K562 (cell line): ENCODE measurements around the gene CTNNA3. TPM values are rescaled to one million over a fixed set of nuclear protein-coding genes. Genes with fewer than 3 reads are reported as not detected.
A peak's percentile ranks its signal among the peaks of the same experiment; 100 is the strongest.

Experiments
- ATAC-seq: fragments of 200-7000 bp; cut with Tn5 transposase; 3 replicates; pipeline ENCODE4 v1.9.1; 2020; ENCODE audit warnings: moderate library complexity
- BruUV-seq: library from RNA; stranded (reverse); fragments of 400-500 nt; replicated peaks from 2 replicates; lab custom pipeline; 2021; lab: Mats Ljungman, UMichigan
- CTCF ChIA-PET: fragments of 300-600 bp; formaldehyde crosslinking; extraction: SDS; loops from one replicate; lab custom pipeline; 2021; ENCODE audit warnings: low intra/inter-chr PET ratio; lab: Yijun Ruan, JAX
- POLR2A ChIA-PET: fragments of 300-600, 350-650 bp; sonication (Branson Sonifier 250); formaldehyde crosslinking; extraction: SDS; loops from one replicate; lab custom pipeline; 2021; ENCODE audit warnings: antibody characterized with exemption, inconsistent platforms; lab: Yijun Ruan, JAX
- DNase-seq, 4 experiments: peaks; one replicate each; pipeline versions ENCODE4 v3.0.0 to v3.0.0-alpha.2; 2011 to 2018; ENCODE audit warnings: low spot score in 3 of 4, mixed read lengths in 3 of 4; ENCODE audit errors: extremely low read depth in 1 of 4
- FAIRE-seq: peaks from 2 replicates; lab custom pipeline; 2011; peaks lifted over from hg19 to GRCh38; lab: Jason Lieb, UNC
- H2AFZ ChIP-seq: 2 replicates; pipeline ENCODE4 v1.6.0; 2011; ENCODE audit warnings: low read depth, low read length, control low read depth, inconsistent platforms
- H3K27ac ChIP-seq: fragments of 200-600 bp; 3 replicates; pipeline ENCODE4 v1.8.0; 2011; ENCODE audit warnings: low read depth, mild to moderate bottlenecking, control low read depth, inconsistent platforms, low read length, moderate library complexity, mixed read lengths; ENCODE audit errors: extremely low read depth
- H3K27me3 ChIP-seq, 2 experiments: fragments of 300-600 bp in 1 of 2; 2 replicates in 1 of 2; 3 replicates in 1 of 2; pipeline versions ENCODE4 v1.6.0 to v1.8.0; 2011; ENCODE audit warnings: inconsistent platforms in 2 of 2, low read length in 2 of 2, mild to moderate bottlenecking in 1 of 2, mixed read lengths in 1 of 2, moderate library complexity in 1 of 2; ENCODE audit not compliant: control insufficient read depth in 2 of 2, insufficient read depth in 2 of 2
- H3K36me3 ChIP-seq: fragments of 300-600 bp; 3 replicates; pipeline ENCODE4 v1.8.0; 2011; ENCODE audit warnings: mild to moderate bottlenecking, low read length, inconsistent platforms; ENCODE audit not compliant: control insufficient read depth, insufficient read depth
- H3K4me1 ChIP-seq, 2 experiments: fragments of 200-600 bp in 1 of 2; replicated peaks in 1 of 2; 2 replicates in 1 of 2; 3 replicates in 1 of 2; pipeline versions ENCODE4 v1.5.1 to v1.8.0; 2011; ENCODE audit warnings: inconsistent platforms in 2 of 2, low read length in 2 of 2, mild to moderate bottlenecking in 1 of 2, mixed read lengths in 1 of 2, moderate library complexity in 1 of 2; ENCODE audit not compliant: control insufficient read depth in 2 of 2, insufficient read depth in 2 of 2
- H3K4me2 ChIP-seq: 2 replicates; pipeline ENCODE4 v1.6.1; 2011; ENCODE audit warnings: low read length, control low read depth, inconsistent platforms, mixed read lengths; ENCODE audit not compliant: insufficient read depth
- H3K4me3 ChIP-seq: fragments of 200-600 bp; sonication (generic), shearing (Covaris generic); 2 replicates; pipeline ENCODE4 v1.5.1; 2016; ENCODE audit warnings: control low read depth, inconsistent platforms
- H3K79me2 ChIP-seq: fragments of 200-600 bp; 3 replicates; pipeline ENCODE4 v1.8.0; 2011; ENCODE audit warnings: low read length, inconsistent platforms; ENCODE audit not compliant: control insufficient read depth, insufficient read depth
- H3K9ac ChIP-seq, 2 experiments: 2 replicates each; pipeline versions ENCODE4 v1.6.0 to v1.6.1; 2011; ENCODE audit warnings: low read depth in 2 of 2, low read length in 2 of 2, control low read depth in 1 of 2, inconsistent platforms in 1 of 2, mild to moderate bottlenecking in 1 of 2, mixed read lengths in 1 of 2; ENCODE audit not compliant: insufficient read depth in 1 of 2
- H3K9me1 ChIP-seq: one replicate; pipeline ENCODE4 v1.6.0; 2011; ENCODE audit warnings: inconsistent platforms, mild to moderate bottlenecking, low read length, moderate library complexity; ENCODE audit not compliant: control insufficient read depth, insufficient read depth
- H3K9me3 ChIP-seq: replicated peaks from 2 replicates; pipeline ENCODE4 v1.5.1; 2011; ENCODE audit warnings: low read depth, low read length, inconsistent platforms; ENCODE audit not compliant: control insufficient read depth, insufficient read depth
- H4K20me1 ChIP-seq: replicated peaks from 2 replicates; pipeline ENCODE4 v1.6.1; 2011; ENCODE audit warnings: low read length, inconsistent platforms, mixed read lengths; ENCODE audit not compliant: control insufficient read depth, insufficient read depth
- C11orf30 ChIP-seq: fragments of 450-650 bp; IDR thresholded peaks from 2 replicates; pipeline ENCODE4 v1.6.1; 2016; ENCODE audit warnings: low read depth, mild to moderate bottlenecking
- DPF2 ChIP-seq: fragments of 450-650 bp; IDR thresholded peaks from 2 replicates; pipeline ENCODE4 v1.6.1; 2016
- JUN ChIP-seq, 2 experiments: sonication (generic) in 1 of 2; formaldehyde crosslinking in 1 of 2; IDR thresholded peaks; 2 replicates each; pipeline versions ENCODE4 v1.6.1 to v1.8.0; 2012 to 2022; ENCODE audit warnings: borderline replicate concordance in 2 of 2, mild to moderate bottlenecking in 2 of 2, improper control_type of control experiment in 1 of 2, low read depth in 1 of 2, low read length in 1 of 2, missing genetic modification reagents in 1 of 2
- MAFF ChIP-seq: IDR thresholded peaks from 2 replicates; pipeline ENCODE4 v1.6.1; 2012; ENCODE audit warnings: low read length, improper control_type of control experiment
- MAFG ChIP-seq: fragments of 450-650 bp; conservative IDR thresholded peaks from 2 replicates; pipeline ENCODE4 v1.6.1; 2016; ENCODE audit warnings: missing genetic modification characterization, missing compliant biosample characterization
- MAFK ChIP-seq: IDR thresholded peaks from 2 replicates; pipeline ENCODE4 v1.6.1; 2011; ENCODE audit warnings: low read length, improper control_type of control experiment
- NCOR1 ChIP-seq: fragments of 450-650 bp; IDR thresholded peaks from 2 replicates; pipeline ENCODE4 v1.6.1; 2016; ENCODE audit warnings: mild to moderate bottlenecking, moderate library complexity
- YBX1 ChIP-seq: fragments of 450-650 bp; IDR thresholded peaks from 2 replicates; pipeline ENCODE4 v1.7.1; 2016; ENCODE audit warnings: mild to moderate bottlenecking
- ZNF316 ChIP-seq: fragments of 450-650 bp; IDR thresholded peaks from 2 replicates; pipeline ENCODE4 v1.6.1; 2016
- in situ Hi-C: fragments of 300-500 bp; cut with MboI; formaldehyde crosslinking; loops from 4 replicates; pipeline ENCODE4 v1.15.0; 2018; ENCODE audit warnings: inconsistent platforms, mixed read lengths
- intact Hi-C: fragments of 100-400 bp; cut with micrococcal nuclease; formaldehyde crosslinking; loops from 2 replicates; pipeline ENCODE4 v1.14.2; 2022
- polyA plus RNA-seq, 8 experiments: library from polyadenylated mRNA; depleted of rRNA in 4 of 8; stranded (reverse) in 5 of 8; unstranded in 3 of 8; fragments of >200 nt; fragmentation: Nextera tagmentation in 2 of 8; fragmentation: Illumina TruSeq in 1 of 8; extraction: Ambion mirVana in 2 of 8; extraction: Trizol in 1 of 8; gene quantifications; 2 replicates each; pipeline versions ENCODE4 v1.2.1 to v1.2.3, GENCODE V29; 2011 to 2014; ENCODE audit warnings: inconsistent platforms in 1 of 8, missing spikeins in 1 of 8
- total RNA-seq, 7 experiments: library from RNA; depleted of rRNA in 6 of 7; stranded (reverse); fragments of >200 nt in 6 of 7; fragmentation: Illumina TruSeq in 2 of 7; extraction: Trizol in 2 of 7; gene quantifications; 2 replicates each; pipeline versions ENCODE4 v1.2.1 to v1.2.3, GENCODE V29; 2011 to 2021; ENCODE audit warnings: low replicate concordance in 1 of 7

Gene CTNNA3
- total and polyA plus RNA-seq, 9 of the 15 experiments (the other 6 are each of a cell fraction or from before 2014, with no cell fraction given) = 0.04 TPM; not detected in 8

DNA sequence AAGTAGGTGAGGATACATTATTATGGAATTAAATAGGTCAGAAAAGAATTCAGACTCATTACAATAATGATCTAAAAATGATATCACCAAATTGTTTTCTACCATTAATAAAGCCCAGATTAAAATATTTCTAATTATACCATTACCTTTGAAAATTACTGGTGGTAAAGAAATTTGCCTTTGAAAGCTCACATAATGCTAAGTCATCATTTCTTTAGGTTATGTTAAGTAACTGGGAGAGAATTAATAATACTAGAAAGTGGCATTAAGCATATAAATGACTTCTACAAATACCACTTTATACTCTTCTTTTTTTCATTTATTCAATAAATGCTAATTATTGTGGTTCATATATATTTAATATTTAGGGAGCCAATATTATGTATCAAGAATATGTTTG lies 1411.4 kb downstream of the CTNNA3 start:
- ChIA-PET POLR2A (no interaction called here), CTCF (no interaction called here)
- intact Hi-C loops = no loop called here
- no peak overlapping the region for H2AFZ ChIP-seq
- no peak overlapping the region for H3K4me2 ChIP-seq
- no peak for DNase-seq
- no peak overlapping the region for H3K4me3 ChIP-seq
- no peak for ATAC-seq
- no peaks in the 10 kb centered on the region for H3K27me3 ChIP-seq
- H3K36me3 ChIP-seq = no peaks in the 10 kb centered on the region
- no peaks in the 10 kb centered on the region for H3K79me2 ChIP-seq
- H3K4me1 ChIP-seq = no peaks in the 10 kb centered on the region
- TF ChIP-seq ZNF316 (peak; percentile 80), C11orf30 (peak; percentile 50; the same call in 1 of the 2 replicates), MAFK (peak; percentile 83), DPF2 (no peak), NCOR1 (no peak), MAFF (peak; percentile 68), MAFG (peak; percentile 75), JUN (IDR thresholded peaks at IDR 0.05; ENCODE audit: borderline replicate concordance, low read depth, low read length) (no peak), JUN (CRISPR knock-in tag; IDR thresholded peaks at IDR 0.05; ENCODE audit: borderline replicate concordance) (no peak), YBX1 (no peak)
- no peak for FAIRE-seq
- H3K9ac ChIP-seq = no peak overlapping the region
- H3K9me1 ChIP-seq = no peaks in the 10 kb centered on the region
- no peaks in the 10 kb centered on the region for H4K20me1 ChIP-seq
- in situ Hi-C loops = no loop called here
- H3K9me3 ChIP-seq = no peaks in the 10 kb centered on the region
- no peak overlapping the region for H3K27ac ChIP-seq
- BruUV-seq = no TSS peak
